DOHH2 (cell line): Measurements from ENCODE around the gene EIF2B1.
"Not testable (repeated sequence)": the region's sequence is repeated elsewhere in the genome, so short reads cannot be mapped to it uniquely, and the experiment has no call there.

Source experiments
- CTCF ChIP-seq: fragments of 200-600 bp; sonication (generic); IDR thresholded peaks from one replicate; pipeline ENCODE4 v1.5.1; 2014; ENCODE audit warnings: antibody characterized with exemption, mild to moderate bottlenecking, low read depth, low read length; ENCODE audit not compliant: poor library complexity, severe bottlenecking
- EZH2phosphoT487 ChIP-seq: fragments of 200-600 bp; sonication (generic); IDR thresholded peaks from 2 replicates; pipeline ENCODE4 v1.6.1; 2017; ENCODE audit warnings: borderline replicate concordance, mild to moderate bottlenecking, antibody characterized with exemption, low read length, moderate library complexity, mixed read lengths

GRCh38 chr12:123603495-123603894 is 30.0 kb downstream of the EIF2B1 start:
- TF ChIP-seq CTCF, EZH2phosphoT487: not testable (repeated sequence)
